Activated naive CD4-positive, alpha-beta T cell treated with anti-CD3 and anti-CD28 coated beads, Interleukin-2, amount 50 U/mL, for 16 hours (primary cell): ENCODE results near the gene SAMD14.
A peak's percentile ranks its signal among the peaks of the same experiment; 100 is the strongest.

Source experiments
- DNase-seq: peaks from one replicate; pipeline ENCODE4 v3.0.0-alpha.2; 2020

SAMD14 gene

GRCh38 chr17:50164697-50164988 lies 34.7 kb upstream of the SAMD14 start:
- no peak for DNase-seq

GRCh38 chr17:50163843-50164696 lies 34.1 kb upstream of the SAMD14 start:
- no peak for DNase-seq

GRCh38 chr17:50162466-50163254 lies 32.7 kb upstream of the SAMD14 start:
- DNase-seq, result no peak

GRCh38 chr17:50161911-50162288 lies 31.9 kb upstream of the SAMD14 start:
- DNase-seq, result no peak

- DNase-seq, result peak; percentile 95
Observed at GRCh38 chr17:50161023-50161910, 31.3 kb upstream of the SAMD14 start.

- DNase-seq, result no peak
Observed at GRCh38 chr17:50157891-50158290, 27.9 kb upstream of the SAMD14 start.

GRCh38 chr17:50155115-50155819 lies 25.3 kb upstream of the SAMD14 start:
- DNase-seq, result no peak

GRCh38 chr17:50154604-50155003 lies 24.6 kb upstream of the SAMD14 start:
- DNase-seq, result no peak

- no peak for DNase-seq
Observed at GRCh38 chr17:50153650-50154575, 24.0 kb upstream of the SAMD14 start.

GRCh38 chr17:50152736-50153135 lies 22.8 kb upstream of the SAMD14 start:
- DNase-seq, result no peak

GRCh38 chr17:50151937-50152547 lies 22.1 kb upstream of the SAMD14 start:
- peak; percentile 46 for DNase-seq

GRCh38 chr17:50151041-50151936 lies 21.3 kb upstream of the SAMD14 start:
- peak; percentile 86 for DNase-seq

GRCh38 chr17:50150354-50151040 lies 20.5 kb upstream of the SAMD14 start, which contains the start of gene PPP1R9B:
Gene PPP1R9B, minus strand, starts transcription at chr17:50150677. Its CDS starts 164 bp downstream, at chr17:50150513.
- DNase-seq, result no peak

- DNase-seq, result peak; percentile 68
Observed at GRCh38 chr17:50149417-50150353, 19.7 kb upstream of the SAMD14 start.

GRCh38 chr17:50149091-50149416 lies 19.1 kb upstream of the SAMD14 start:
- no peak for DNase-seq

GRCh38 chr17:50148226-50149090 lies 18.5 kb upstream of the SAMD14 start:
- peak; percentile 85 for DNase-seq

- no peak for DNase-seq
Observed at GRCh38 chr17:50147841-50148225, 17.9 kb upstream of the SAMD14 start.
